ENCODE results near the gene MT1H. TPM values are rescaled to one million over a fixed set of nuclear protein-coding genes. Genes with fewer than 3 reads are reported as not detected.

MT1H gene
- total and polyA plus RNA-seq, 9 of the 15 experiments (the other 6 are each of a cell fraction or from before 2014, with no cell fraction given) = 0.13 to 0.37 TPM; not detected in 7

- no peak for TF ChIP-seq ARID3A (IDR thresholded peaks at IDR 0.05; ENCODE audit: borderline replicate concordance, low read depth, low read length)
- TF ChIP-seq HLTF (IDR thresholded peaks at IDR 0.05) = no peak
- TF ChIP-seq NFE2 (IDR thresholded peaks at IDR 0.05; ENCODE audit: low read depth) = no peak
- no peak for TF ChIP-seq CC2D1A (IDR thresholded peaks at IDR 0.05)
- TF ChIP-seq ZC3H11A (IDR thresholded peaks at IDR 0.05; ENCODE audit: low read depth, low read length) = peak; percentile 93
- TF ChIP-seq KDM1A (IDR thresholded peaks at IDR 0.05) = no peak
- no peak for TF ChIP-seq ZNF277 (CRISPR knock-in tag; IDR thresholded peaks at IDR 0.05; ENCODE audit: borderline replicate concordance)
- TF ChIP-seq HNRNPH1 (optimal IDR thresholded peaks at IDR 0.05; ENCODE audit: low read depth, low read length) = no peak
- TF ChIP-seq ZNF41 (CRISPR knock-in tag; conservative IDR thresholded peaks at IDR 0.05) = no peak
- TF ChIP-seq ZNF77 (CRISPR knock-in tag; IDR thresholded peaks at IDR 0.05) = no peak
- no peak for TF ChIP-seq BRCA1 (IDR thresholded peaks at IDR 0.05)
- TF ChIP-seq BRCA1 (CRISPR knock-in tag; IDR thresholded peaks at IDR 0.05) = no peak
- TF ChIP-seq ELK1 (CRISPR knock-in tag; IDR thresholded peaks at IDR 0.05) = no peak
- no peak for TF ChIP-seq RBM34 (IDR thresholded peaks at IDR 0.05; ENCODE audit: borderline replicate concordance, insufficient read depth, low read length)
- no peak for TF ChIP-seq MCM5 (IDR thresholded peaks at IDR 0.05; ENCODE audit: low read depth)
- TF ChIP-seq RAD21 (CRISPR knock-in tag; conservative IDR thresholded peaks at IDR 0.05 in 1 of 2, IDR thresholded peaks at IDR 0.05 in 1 of 2) = no peak
- TF ChIP-seq FOXP4 (CRISPR knock-in tag; IDR thresholded peaks at IDR 0.05; ENCODE audit: borderline replicate concordance) = no peak
- no peak for TF ChIP-seq SPI1 (IDR thresholded peaks at IDR 0.05; ENCODE audit: borderline replicate concordance, low read depth, low read length)
- no peak for TF ChIP-seq BRF2 (IDR thresholded peaks at IDR 0.05; ENCODE audit: borderline replicate concordance, insufficient read depth, insufficient read length)
- peak; percentile 50; the same call in 1 of the 2 replicates for TF ChIP-seq TFAP4 (CRISPR knock-in tag; IDR thresholded peaks at IDR 0.05; ENCODE audit: borderline replicate concordance)
These were observed 12.5 kb downstream of the MT1H start, which contains the start of gene MT1X (continued) for GRCh38 chr16:56681939-56682702.

Measured in K562 (cell line).